Upper lobe of left lung (tissue), 6 donors: ENCODE data around the gene KRT71. TPM values are rescaled to one million over a fixed set of nuclear protein-coding genes. Genes with fewer than 3 reads are reported as not detected.

Experiments used
- ATAC-seq, 2 donors: fragments of 200-7000 bp; cut with Tn5 transposase; one replicate each; pipeline ENCODE4 v1.9.1; 2022; ENCODE audit warnings: mild to moderate bottlenecking in 2 of 2, moderate library complexity in 2 of 2; ENCODE audit not compliant: low FRiP score in 2 of 2
- DNase-seq, 2 donors: peaks; one replicate each; pipeline ENCODE4 v3.0.0-alpha.2; 2019 to 2020
- H3K27ac ChIP-seq, 4 donors: fragments of 200-600 bp; sonication (generic); one replicate each; pipeline ENCODE4 v1.5.1; 2016 to 2019
- H3K27me3 ChIP-seq, 4 donors: fragments of 200-600 bp; sonication (generic); one replicate each; pipeline ENCODE4 v1.5.1; 2017 to 2019
- H3K36me3 ChIP-seq, 4 donors: fragments of 200-600 bp; sonication (generic); one replicate each; pipeline ENCODE4 v1.5.1; 2016 to 2019
- H3K4me1 ChIP-seq, 4 donors: fragments of 200-600 bp; sonication (generic); one replicate each; pipeline ENCODE4 v1.5.1; 2018 to 2019
- H3K4me3 ChIP-seq, 4 donors: fragments of 200-600 bp; sonication (generic); one replicate each; pipeline ENCODE4 v1.5.1; 2017 to 2019; ENCODE audit warnings: mild to moderate bottlenecking in 2 of 4, moderate library complexity in 1 of 4
- H3K9me3 ChIP-seq, 4 donors: fragments of 200-600 bp; sonication (generic); one replicate each; pipeline ENCODE4 v1.5.1; 2018 to 2019
- CTCF ChIP-seq, 6 experiments: fragments of 450-650 bp in 4 of 6; fragments of 200-600 bp in 2 of 6; sonication (generic) in 2 of 6; IDR thresholded peaks; one replicate each; pipeline ENCODE4 v1.5.1; 2016 to 2019; ENCODE audit warnings: antibody characterized with exemption in 6 of 6
- EP300 ChIP-seq, 4 donors: sonication (generic); formaldehyde crosslinking; IDR thresholded peaks; one replicate each; pipeline ENCODE4 v1.5.1; 2017; ENCODE audit warnings: antibody characterized with exemption in 4 of 4, control low read depth in 2 of 4
- POLR2A ChIP-seq, 4 donors: fragments of 450-650 bp; IDR thresholded peaks; one replicate each; pipeline ENCODE4 v1.5.1; 2016 to 2017; ENCODE audit warnings: antibody characterized with exemption in 4 of 4, mild to moderate bottlenecking in 2 of 4
- POLR2AphosphoS5 ChIP-seq, 2 donors: sonication (generic); formaldehyde crosslinking; IDR thresholded peaks; one replicate each; pipeline ENCODE4 v1.5.1; 2017; ENCODE audit warnings: antibody characterized with exemption in 2 of 2
- WGBS, 2 donors: methylation state at CpG; one replicate each; pipeline ENCODE4 v1.1.5; 2017 to 2018; 5-methylcytosine and 5-hydroxymethylcytosine counted together
- total RNA-seq, 6 donors: library from RNA; depleted of rRNA in 4 of 6; stranded (reverse); fragments of >200 nt in 4 of 6; gene quantifications; one replicate each; pipeline versions ENCODE4 v1.1.0 to v1.2.1, GENCODE V29; 2016 to 2021
- donor health status: DM: no; HTN: no; CAD: no; lungs with moderate emphysema.
- donor health status: DM: no; HTN: yes; CAD: no; lungs with severe emphysema.

Gene KRT71
- total RNA-seq, 6 donors from 2014 or later: not detected

GRCh38 chr12:52581481-52581880, 28.5 kb upstream of the KRT71 start:
- ATAC-seq: no peak
- Histone ChIP-seq H3K36me3 (no peaks in the 10 kb centered on the region), H3K4me3 (no peak overlapping the region), H3K4me1 (no peaks in the 10 kb centered on the region), H3K27ac (no peak overlapping the region), H3K9me3 (no peaks in the 10 kb centered on the region), H3K27me3 (no peaks in the 10 kb centered on the region)
- TF ChIP-seq POLR2AphosphoS5 (IDR thresholded peaks at IDR 0.05): no peak
- TF ChIP-seq POLR2A (IDR thresholded peaks at IDR 0.05): no peak
- TF ChIP-seq CTCF (IDR thresholded peaks at IDR 0.05): no peak
- TF ChIP-seq EP300 (IDR thresholded peaks at IDR 0.05): no peak
- no peak for DNase-seq
- 61 to 63% methylated on average over 6 of the region's 6 CpGs for WGBS, 2 donors

- no peak for DNase-seq
- no peak overlapping the region for H3K27ac ChIP-seq
Observed at GRCh38 chr12:52581066-52581465, 28.1 kb upstream of the KRT71 start.

GRCh38 chr12:52580496-52580895, 27.6 kb upstream of the KRT71 start:
- H3K27me3 ChIP-seq: no peaks in the 10 kb centered on the region
- H3K36me3 ChIP-seq: no peaks in the 10 kb centered on the region
- no peaks in the 10 kb centered on the region for H3K9me3 ChIP-seq
- TF ChIP-seq POLR2AphosphoS5 (IDR thresholded peaks at IDR 0.05) (no peak), EP300 (IDR thresholded peaks at IDR 0.05) (no peak), CTCF (IDR thresholded peaks at IDR 0.05) (no peak), POLR2A (IDR thresholded peaks at IDR 0.05) (no peak)
- ATAC-seq (no peak), DNase-seq (no peak)
- H3K4me1 ChIP-seq: no peaks in the 10 kb centered on the region
- no peak overlapping the region for H3K4me3 ChIP-seq
- H3K27ac ChIP-seq: no peak overlapping the region
- WGBS, 2 donors: 50 to 65% methylated on average over 1 of the region's 1 CpG

More at GRCh38 chr12:52581066-52581465, 28.1 kb upstream of the KRT71 start:
- Histone ChIP-seq H3K9me3 (no peaks in the 10 kb centered on the region), H3K4me3 (no peak overlapping the region), H3K4me1 (no peaks in the 10 kb centered on the region), H3K36me3 (no peaks in the 10 kb centered on the region), H3K27me3 (no peaks in the 10 kb centered on the region)
- ATAC-seq: no peak
- WGBS, 2 donors: 78 to 86% methylated on average over 3 to 7 of the region's 7 CpGs
- TF ChIP-seq EP300 (IDR thresholded peaks at IDR 0.05) (no peak), POLR2AphosphoS5 (IDR thresholded peaks at IDR 0.05) (no peak), POLR2A (IDR thresholded peaks at IDR 0.05) (no peak), CTCF (IDR thresholded peaks at IDR 0.05) (no peak)

- H3K4me3 ChIP-seq: no peak overlapping the region
- H3K36me3 ChIP-seq: no peaks in the 10 kb centered on the region
- ATAC-seq (no peak), DNase-seq (no peak)
- TF ChIP-seq POLR2A (IDR thresholded peaks at IDR 0.05) (no peak), POLR2AphosphoS5 (IDR thresholded peaks at IDR 0.05) (no peak), EP300 (IDR thresholded peaks at IDR 0.05) (no peak), CTCF (IDR thresholded peaks at IDR 0.05) (no peak)
- no peaks in the 10 kb centered on the region for H3K9me3 ChIP-seq
- H3K27ac ChIP-seq: no peak overlapping the region
- no peaks in the 10 kb centered on the region for H3K27me3 ChIP-seq
- no peaks in the 10 kb centered on the region for H3K4me1 ChIP-seq
- WGBS, 2 donors: 69 to 72% methylated on average over 10 of the region's 10 CpGs
Observed at GRCh38 chr12:52579468-52580465, 26.8 kb upstream of the KRT71 start.
